Fibroblast of the aortic adventitia (primary cell): ENCODE data around the gene GRIK3. TPM values are rescaled to one million over a fixed set of nuclear protein-coding genes. Genes with fewer than 3 reads are reported as not detected.

Experiments used
- DNase-seq: peaks from one replicate; pipeline ENCODE4 v3.0.0-alpha.2; 2010; ENCODE audit warnings: low read depth
- H3K4me3 ChIP-seq: 2 replicates; pipeline ENCODE4 v1.5.1; 2011; ENCODE audit warnings: low read depth, mild to moderate bottlenecking, control low read depth, low read length, moderate library complexity
- total RNA-seq: library from RNA; depleted of rRNA; stranded (reverse); fragments of >200 nt; gene quantifications from 2 replicates; pipeline ENCODE4 v1.2.3, GENCODE V29; 2012; ENCODE audit warnings: low replicate concordance
- TF ChIP-seq, protein P1 (sequence below): IDR thresholded peaks from 2 replicates; pipeline ENCODE4 v1.5.1; 2011; ENCODE audit warnings: mild to moderate bottlenecking, low read length, control low read depth, inconsistent platforms; ENCODE audit not compliant: insufficient read depth

The GRIK3 gene
- total RNA-seq, 1 donor = not detected

DNA sequence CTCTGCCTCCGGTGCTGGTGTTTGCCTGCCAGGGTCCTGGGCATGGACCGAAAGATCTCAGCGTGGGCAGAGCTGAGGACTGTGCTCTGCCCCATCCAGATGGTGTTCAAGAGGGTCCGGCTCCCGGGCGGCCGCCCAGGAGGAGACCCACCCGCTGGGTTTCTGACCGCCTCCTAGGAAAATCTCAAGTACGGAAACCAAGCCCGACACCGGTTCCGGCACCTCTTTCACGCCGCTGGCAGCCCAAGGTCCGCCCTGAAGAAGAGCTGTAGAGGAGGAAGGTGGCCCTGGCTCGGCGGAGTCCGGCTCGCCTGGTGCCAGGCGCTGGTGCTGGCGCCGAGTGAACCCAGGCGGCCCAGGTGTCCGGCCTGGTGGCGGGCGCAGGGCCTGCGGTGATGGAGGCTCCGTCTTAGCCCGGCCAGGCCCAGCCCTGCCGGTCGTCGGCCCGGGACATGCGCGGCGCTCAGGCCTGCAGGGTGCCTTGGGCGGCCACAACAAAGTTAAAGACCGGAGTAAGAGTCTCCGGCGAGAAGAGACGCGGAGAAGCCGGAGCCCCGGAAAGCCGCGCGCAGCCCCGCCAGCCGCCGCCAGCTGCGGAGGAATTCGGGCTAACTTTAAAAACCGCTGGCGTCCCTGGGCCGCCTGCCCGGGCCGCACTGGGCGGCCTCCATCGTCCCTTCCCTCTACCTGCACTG lies 1.5 kb downstream of the GRIK3 start:
- TF ChIP-seq, protein P1, sequence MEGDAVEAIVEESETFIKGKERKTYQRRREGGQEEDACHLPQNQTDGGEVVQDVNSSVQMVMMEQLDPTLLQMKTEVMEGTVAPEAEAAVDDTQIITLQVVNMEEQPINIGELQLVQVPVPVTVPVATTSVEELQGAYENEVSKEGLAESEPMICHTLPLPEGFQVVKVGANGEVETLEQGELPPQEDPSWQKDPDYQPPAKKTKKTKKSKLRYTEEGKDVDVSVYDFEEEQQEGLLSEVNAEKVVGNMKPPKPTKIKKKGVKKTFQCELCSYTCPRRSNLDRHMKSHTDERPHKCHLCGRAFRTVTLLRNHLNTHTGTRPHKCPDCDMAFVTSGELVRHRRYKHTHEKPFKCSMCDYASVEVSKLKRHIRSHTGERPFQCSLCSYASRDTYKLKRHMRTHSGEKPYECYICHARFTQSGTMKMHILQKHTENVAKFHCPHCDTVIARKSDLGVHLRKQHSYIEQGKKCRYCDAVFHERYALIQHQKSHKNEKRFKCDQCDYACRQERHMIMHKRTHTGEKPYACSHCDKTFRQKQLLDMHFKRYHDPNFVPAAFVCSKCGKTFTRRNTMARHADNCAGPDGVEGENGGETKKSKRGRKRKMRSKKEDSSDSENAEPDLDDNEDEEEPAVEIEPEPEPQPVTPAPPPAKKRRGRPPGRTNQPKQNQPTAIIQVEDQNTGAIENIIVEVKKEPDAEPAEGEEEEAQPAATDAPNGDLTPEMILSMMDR = no peak
- no peak overlapping the region for H3K4me3 ChIP-seq
- DNase-seq = no peak

DNA sequence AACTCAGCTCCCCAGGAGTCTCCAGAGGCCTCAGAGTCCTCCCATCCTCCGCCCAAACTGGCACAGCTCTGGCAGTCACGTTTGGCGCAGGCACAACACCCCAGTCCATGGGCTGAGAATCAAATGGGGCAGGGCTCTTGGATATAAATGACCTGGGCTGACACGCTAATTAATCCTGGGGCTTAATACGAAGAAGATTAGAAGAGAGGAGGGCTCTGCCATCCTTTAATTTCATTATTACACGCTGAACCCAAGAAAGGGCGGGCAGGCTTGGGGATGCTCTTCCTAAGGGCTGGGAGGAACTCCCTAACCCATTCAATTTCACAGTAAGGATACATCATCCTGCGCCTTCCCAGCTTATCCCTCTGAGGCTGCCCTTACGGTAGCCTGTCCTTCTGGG lies 2.4 kb downstream of the GRIK3 start:
- no peak for DNase-seq
- no peak overlapping the region for H3K4me3 ChIP-seq
- TF ChIP-seq, protein P1 = no peak

- DNase-seq = no peak
- no peak overlapping the region for H3K4me3 ChIP-seq
- TF ChIP-seq, protein P1 = no peak
Observed at GRCh38 chr1:37031429-37031828, 2.9 kb downstream of the GRIK3 start.

GRCh38 chr1:37028981-37029617 lies 5.2 kb downstream of the GRIK3 start:
- DNase-seq = no peak
- TF ChIP-seq, protein P1 = no peak
- H3K4me3 ChIP-seq = no peak overlapping the region

DNA sequence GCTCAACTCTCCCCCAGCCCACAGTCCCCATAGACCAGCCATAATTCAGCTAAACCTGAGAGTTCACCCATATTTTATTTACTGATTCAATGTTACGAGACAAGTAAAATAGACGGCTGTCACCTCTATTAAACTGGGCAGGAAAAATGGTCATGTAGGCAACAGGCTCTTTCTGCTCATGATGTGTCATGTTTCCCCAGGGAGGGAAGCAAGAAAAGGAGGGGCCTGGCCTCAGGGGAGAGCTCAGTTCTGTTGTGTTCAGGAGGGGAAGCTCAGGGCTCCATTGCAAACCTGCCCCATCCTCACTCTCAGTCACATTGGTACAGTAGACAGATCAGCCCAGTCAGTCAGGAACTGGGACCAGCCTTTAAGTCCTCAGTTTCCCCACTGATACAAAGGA lies 12.8 kb downstream of the GRIK3 start:
- no peak overlapping the region for H3K4me3 ChIP-seq
- TF ChIP-seq, protein P1 = no peak
- DNase-seq = no peak

DNA sequence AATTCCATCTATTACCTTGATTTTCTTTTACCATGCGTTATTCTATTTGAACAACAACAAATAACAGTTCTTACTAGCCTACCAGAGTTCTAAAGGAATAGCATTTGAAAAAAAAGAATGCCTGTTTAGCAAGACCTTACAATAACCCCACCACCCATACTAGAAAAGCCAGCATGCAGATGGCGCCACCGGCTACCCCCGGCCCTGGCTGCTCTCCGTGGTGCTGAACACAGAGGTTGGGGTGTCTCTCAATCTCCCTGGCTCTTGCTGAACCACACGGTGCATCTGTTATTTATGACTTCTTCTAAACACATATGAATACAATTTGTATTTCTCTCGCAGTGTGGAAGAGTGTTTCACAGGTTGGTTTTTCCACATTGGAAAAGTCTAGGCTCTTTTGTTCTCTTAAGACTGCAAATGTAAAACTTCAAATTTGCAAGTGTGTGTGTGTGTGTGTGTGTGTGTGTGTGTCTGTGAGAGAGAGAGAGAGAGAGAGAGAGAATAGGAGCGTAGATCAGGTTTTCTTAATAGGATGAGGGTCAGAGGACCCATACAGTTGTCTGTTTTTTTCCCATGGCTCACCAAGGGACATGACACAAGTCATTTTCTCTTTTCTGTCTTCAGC lies 13.6 kb downstream of the GRIK3 start:
- TF ChIP-seq, protein P1 = no peak
- H3K4me3 ChIP-seq = no peak overlapping the region
- no peak for DNase-seq
